ENCODE results near the gene NALCN. TPM values are rescaled to one million over a fixed set of nuclear protein-coding genes. Genes with fewer than 3 reads are reported as not detected.

NALCN gene
- total and polyA plus RNA-seq, 8 donors, result 0.26 to 1.9 (median 0.74) TPM

DNA sequence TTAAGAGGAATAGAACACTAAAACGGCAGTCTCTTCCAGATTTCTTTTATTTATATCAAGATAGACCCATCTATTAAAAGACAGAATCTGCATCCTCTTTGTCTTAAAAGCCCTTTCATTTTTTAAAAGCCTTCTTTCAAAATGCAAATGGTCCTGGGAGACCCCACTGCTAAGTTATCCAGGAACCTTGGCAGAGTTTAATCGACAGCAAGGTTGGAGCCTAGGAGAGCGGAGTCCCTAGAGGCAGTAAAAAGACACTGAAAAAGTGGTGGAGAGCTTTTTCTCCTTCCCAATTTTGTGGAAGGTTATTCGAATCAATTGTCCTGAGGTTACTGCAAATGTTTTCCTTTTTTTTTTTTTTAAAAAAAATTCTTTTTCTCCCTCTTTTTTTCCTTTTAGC, 294.7 kb downstream of the NALCN start:
- H3K4me1 ChIP-seq, result no peaks in the 10 kb centered on the region
- H3K27ac ChIP-seq, result no peak overlapping the region
- no peaks in the 10 kb centered on the region for H3K27me3 ChIP-seq
- H3K36me3 ChIP-seq, result no peaks in the 10 kb centered on the region
- no peaks in the 10 kb centered on the region for H3K9me3 ChIP-seq
- ATAC-seq (no peak), DNase-seq (no peak)
- intact Hi-C loops (cut with DNase I), result no loop called here
- TF ChIP-seq, protein P1, sequence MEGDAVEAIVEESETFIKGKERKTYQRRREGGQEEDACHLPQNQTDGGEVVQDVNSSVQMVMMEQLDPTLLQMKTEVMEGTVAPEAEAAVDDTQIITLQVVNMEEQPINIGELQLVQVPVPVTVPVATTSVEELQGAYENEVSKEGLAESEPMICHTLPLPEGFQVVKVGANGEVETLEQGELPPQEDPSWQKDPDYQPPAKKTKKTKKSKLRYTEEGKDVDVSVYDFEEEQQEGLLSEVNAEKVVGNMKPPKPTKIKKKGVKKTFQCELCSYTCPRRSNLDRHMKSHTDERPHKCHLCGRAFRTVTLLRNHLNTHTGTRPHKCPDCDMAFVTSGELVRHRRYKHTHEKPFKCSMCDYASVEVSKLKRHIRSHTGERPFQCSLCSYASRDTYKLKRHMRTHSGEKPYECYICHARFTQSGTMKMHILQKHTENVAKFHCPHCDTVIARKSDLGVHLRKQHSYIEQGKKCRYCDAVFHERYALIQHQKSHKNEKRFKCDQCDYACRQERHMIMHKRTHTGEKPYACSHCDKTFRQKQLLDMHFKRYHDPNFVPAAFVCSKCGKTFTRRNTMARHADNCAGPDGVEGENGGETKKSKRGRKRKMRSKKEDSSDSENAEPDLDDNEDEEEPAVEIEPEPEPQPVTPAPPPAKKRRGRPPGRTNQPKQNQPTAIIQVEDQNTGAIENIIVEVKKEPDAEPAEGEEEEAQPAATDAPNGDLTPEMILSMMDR (IDR thresholded peaks at IDR 0.05), result no peak
- no peak overlapping the region for H3K4me3 ChIP-seq

DNA sequence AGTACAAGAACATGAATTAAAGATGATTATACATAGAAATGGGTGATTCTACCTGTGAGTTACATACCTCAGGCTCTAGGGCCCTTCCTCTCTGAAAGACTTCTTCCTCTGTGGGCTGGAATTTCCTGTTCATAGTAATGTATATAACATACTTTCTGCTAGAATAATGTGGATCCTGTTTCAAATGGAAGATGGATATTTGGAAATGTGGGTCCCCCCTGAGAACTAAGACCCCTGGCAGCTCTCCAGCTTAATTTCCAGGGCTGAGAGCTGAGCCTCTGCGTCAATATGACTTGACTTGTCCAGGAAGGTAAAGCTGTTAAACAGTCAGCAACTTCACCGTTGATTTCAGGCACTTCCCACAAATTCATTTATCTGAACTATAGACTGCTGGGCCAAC, 296.3 kb downstream of the NALCN start:
- TF ChIP-seq, protein P1 (IDR thresholded peaks at IDR 0.05), result no peak
- intact Hi-C loops (cut with DNase I), result no loop called here
- H3K36me3 ChIP-seq, result no peaks in the 10 kb centered on the region
- DNase-seq (no peak), ATAC-seq (no peak)
- no peaks in the 10 kb centered on the region for H3K4me1 ChIP-seq
- no peaks in the 10 kb centered on the region for H3K27me3 ChIP-seq
- H3K4me3 ChIP-seq, result no peak overlapping the region
- H3K27ac ChIP-seq, result no peak overlapping the region
- H3K9me3 ChIP-seq, result no peaks in the 10 kb centered on the region

DNA sequence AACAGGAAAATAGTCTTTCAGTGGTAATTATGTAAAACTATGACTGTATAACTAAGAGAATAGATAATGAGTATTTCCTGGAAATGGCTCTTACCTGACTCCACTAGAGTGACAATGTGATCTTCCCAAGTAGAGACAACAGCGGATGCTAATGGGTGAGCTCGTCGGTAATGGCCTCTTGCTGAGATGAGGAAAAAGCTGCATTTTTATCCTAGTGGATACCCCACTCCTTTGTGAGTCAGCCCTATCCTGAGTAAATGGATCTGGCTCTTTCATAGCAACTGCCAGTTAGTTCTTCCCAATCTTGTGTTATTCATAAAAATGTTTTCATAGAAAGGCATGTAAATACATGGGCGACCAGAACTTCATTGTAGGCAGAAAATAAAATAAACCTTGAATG, 299.5 kb downstream of the NALCN start:
- intact Hi-C loops (cut with DNase I), result no loop called here
- TF ChIP-seq, protein P1 (IDR thresholded peaks at IDR 0.05), result no peak
- Histone ChIP-seq H3K9me3 (no peaks in the 10 kb centered on the region), H3K4me1 (no peaks in the 10 kb centered on the region), H3K36me3 (no peaks in the 10 kb centered on the region), H3K27me3 (no peaks in the 10 kb centered on the region), H3K4me3 (no peak overlapping the region), H3K27ac (no peak overlapping the region)
- DNase-seq, result no peak
- ATAC-seq, result no peak

DNA sequence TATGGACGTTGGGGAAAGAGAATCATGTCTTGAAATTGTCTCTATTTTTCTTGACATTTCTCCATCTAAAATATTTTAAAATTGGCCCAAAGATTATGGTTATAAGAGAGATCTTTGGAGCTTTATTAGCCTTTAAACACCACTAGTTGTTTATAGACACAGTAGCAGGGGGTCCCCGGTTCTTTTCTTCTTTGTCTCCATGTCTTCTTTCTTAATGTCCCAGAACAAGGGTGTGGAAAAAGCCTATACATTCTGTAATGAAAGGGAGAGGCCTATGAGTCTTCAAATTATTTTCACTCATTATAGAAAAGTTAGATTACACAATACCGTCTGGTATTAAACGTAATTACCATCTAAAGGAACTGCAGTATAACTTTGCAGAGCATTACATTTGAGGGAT, 300.0 kb downstream of the NALCN start:
- no peak for ATAC-seq

DNA sequence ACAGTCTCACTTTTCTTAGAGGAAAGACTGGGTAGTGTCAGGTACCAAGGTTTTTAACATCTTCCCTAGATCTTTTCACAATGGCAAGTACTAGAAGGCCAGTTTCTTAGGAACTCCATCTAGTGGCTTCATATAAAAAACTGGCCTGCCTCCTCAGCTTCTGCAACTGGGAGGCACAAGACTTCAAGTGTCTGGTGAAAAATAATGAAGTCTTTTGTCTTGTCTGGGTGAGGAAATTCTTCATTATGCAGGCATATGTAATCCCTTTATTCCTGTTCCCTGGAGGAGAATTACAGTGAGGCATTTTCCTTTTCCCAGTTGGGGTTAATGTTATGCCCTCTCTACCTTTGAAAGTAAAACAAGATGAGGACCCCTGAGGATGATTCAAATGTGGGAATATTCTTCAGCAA, 300.5 kb downstream of the NALCN start:
- ATAC-seq (no peak), DNase-seq (no peak)
- TF ChIP-seq, protein P1 (IDR thresholded peaks at IDR 0.05), result no peak
- Histone ChIP-seq H3K4me1 (no peaks in the 10 kb centered on the region), H3K27ac (no peak overlapping the region), H3K9me3 (no peaks in the 10 kb centered on the region), H3K36me3 (no peaks in the 10 kb centered on the region), H3K27me3 (no peaks in the 10 kb centered on the region), H3K4me3 (no peak overlapping the region)
- intact Hi-C loops (cut with DNase I), result no loop called here

More for the DNA sequence above, 300.0 kb downstream of the NALCN start:
- Histone ChIP-seq H3K36me3 (no peaks in the 10 kb centered on the region), H3K4me3 (no peak overlapping the region), H3K27ac (no peak overlapping the region), H3K27me3 (no peaks in the 10 kb centered on the region), H3K9me3 (no peaks in the 10 kb centered on the region), H3K4me1 (no peaks in the 10 kb centered on the region)
- no peak for DNase-seq
- TF ChIP-seq, protein P1 (IDR thresholded peaks at IDR 0.05), result no peak
- intact Hi-C loops (cut with DNase I), result no loop called here

All from left lung (tissue), 10 donors.